Fibroblast of skin of scalp (primary cell): ENCODE data around the gene IL1RL1.

Experiments used
- DNase-seq: peaks from one replicate; pipeline ENCODE4 v3.0.0-alpha.2; 2013

IL1RL1 gene

GRCh38 chr2:102337012-102337411 lies 25.6 kb downstream of the IL1RL1 start:
- peak; percentile 44 for DNase-seq

- DNase-seq: no peak
Measured at GRCh38 chr2:102337481-102338386, 26.4 kb downstream of the IL1RL1 start.

- DNase-seq: no peak
Measured at GRCh38 chr2:102340778-102341177, 29.4 kb downstream of the IL1RL1 start.

- DNase-seq: peak; percentile 17
Measured at GRCh38 chr2:102342888-102343287, 31.5 kb downstream of the IL1RL1 start.

- DNase-seq: no peak
Measured at GRCh38 chr2:102344397-102344796, 33.0 kb downstream of the IL1RL1 start.

- no peak for DNase-seq
Measured at GRCh38 chr2:102345329-102345920, 34.1 kb downstream of the IL1RL1 start.

- DNase-seq: no peak
Measured at GRCh38 chr2:102346381-102347130, 35.2 kb downstream of the IL1RL1 start.

GRCh38 chr2:102350137-102350793 lies 38.9 kb downstream of the IL1RL1 start:
- no peak for DNase-seq

- DNase-seq: peak; percentile 80
Measured at GRCh38 chr2:102355526-102356380, 44.4 kb downstream of the IL1RL1 start, which contains the start of gene IL18R1. Gene IL18R1, plus strand, starts transcription at chr2:102355796. Its CDS starts 6,865 bp downstream, at chr2:102362661.

GRCh38 chr2:102356381-102356712 lies 45.0 kb downstream of the IL1RL1 start:
- DNase-seq: no peak

GRCh38 chr2:102356741-102357140 lies 45.4 kb downstream of the IL1RL1 start:
- no peak for DNase-seq

GRCh38 chr2:102357937-102358336 lies 46.6 kb downstream of the IL1RL1 start:
- no peak for DNase-seq

GRCh38 chr2:102358496-102358895 lies 47.1 kb downstream of the IL1RL1 start:
- DNase-seq: no peak

- DNase-seq: no peak
Measured at GRCh38 chr2:102359527-102359926, 48.2 kb downstream of the IL1RL1 start.

- no peak for DNase-seq
Measured at GRCh38 chr2:102361632-102362241, 50.4 kb downstream of the IL1RL1 start.

- DNase-seq: no peak
Measured at GRCh38 chr2:102365763-102366162, 54.4 kb downstream of the IL1RL1 start.

- no peak for DNase-seq
Measured at GRCh38 chr2:102366406-102367112, 55.2 kb downstream of the IL1RL1 start.

- DNase-seq: no peak
Measured at GRCh38 chr2:102367331-102367971, 56.1 kb downstream of the IL1RL1 start.

- no peak for DNase-seq
Measured at GRCh38 chr2:102368461-102369109, 57.2 kb downstream of the IL1RL1 start.

GRCh38 chr2:102369866-102370265 lies 58.5 kb downstream of the IL1RL1 start:
- DNase-seq: no peak
